ENCODE measurements around the gene MDK.

MDK gene

DNA sequence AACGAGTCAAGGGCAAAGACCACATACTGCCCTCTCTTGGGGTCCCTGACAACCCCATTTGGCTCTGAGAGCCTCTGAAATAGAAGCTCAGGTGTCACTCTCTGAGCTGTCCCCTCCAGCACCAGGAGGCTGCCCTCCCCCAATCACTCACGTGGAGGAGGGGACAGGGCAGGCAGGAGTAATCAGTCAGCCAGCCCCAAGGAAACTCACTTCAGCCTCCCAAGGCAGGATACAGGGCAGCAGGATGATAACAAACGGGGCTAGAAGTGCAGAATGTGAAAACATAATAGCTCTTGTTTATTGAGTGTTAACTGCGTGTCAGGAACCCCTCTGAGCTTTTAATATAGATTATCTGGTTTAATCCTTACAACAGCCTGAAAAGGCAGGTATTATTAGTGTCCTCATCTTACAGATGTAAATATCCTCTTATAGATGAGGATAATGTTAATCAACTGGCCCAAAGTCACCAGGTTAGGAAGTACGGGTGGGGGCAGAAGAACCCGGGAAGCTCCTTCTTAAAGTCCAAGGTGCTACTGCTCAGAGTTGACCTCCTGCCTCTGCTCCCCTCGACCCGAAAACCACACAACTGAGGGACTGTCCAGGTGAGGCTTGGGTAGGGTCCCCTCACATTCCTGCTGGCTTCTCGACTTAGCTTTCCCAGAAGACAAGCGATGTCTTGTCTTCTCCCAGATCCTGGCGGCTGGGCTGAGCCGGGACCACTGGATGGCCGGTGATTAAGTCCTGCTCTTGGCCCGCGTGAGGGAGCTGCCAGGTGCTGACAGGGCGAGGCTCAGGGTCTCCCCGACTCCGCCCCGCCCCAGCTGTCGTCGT, 7.4 kb downstream of the MDK start:
- TF ChIP-seq FOXP2 (optimal IDR thresholded peaks at IDR 0.05; ENCODE audit: borderline replicate concordance, extremely low read depth, extremely low read length, insufficient read depth) (no peak), TAF1 (IDR thresholded peaks at IDR 0.05; ENCODE audit: borderline replicate concordance, insufficient read depth, low read length) (no peak)
- TF ChIP-seq, protein P1, sequence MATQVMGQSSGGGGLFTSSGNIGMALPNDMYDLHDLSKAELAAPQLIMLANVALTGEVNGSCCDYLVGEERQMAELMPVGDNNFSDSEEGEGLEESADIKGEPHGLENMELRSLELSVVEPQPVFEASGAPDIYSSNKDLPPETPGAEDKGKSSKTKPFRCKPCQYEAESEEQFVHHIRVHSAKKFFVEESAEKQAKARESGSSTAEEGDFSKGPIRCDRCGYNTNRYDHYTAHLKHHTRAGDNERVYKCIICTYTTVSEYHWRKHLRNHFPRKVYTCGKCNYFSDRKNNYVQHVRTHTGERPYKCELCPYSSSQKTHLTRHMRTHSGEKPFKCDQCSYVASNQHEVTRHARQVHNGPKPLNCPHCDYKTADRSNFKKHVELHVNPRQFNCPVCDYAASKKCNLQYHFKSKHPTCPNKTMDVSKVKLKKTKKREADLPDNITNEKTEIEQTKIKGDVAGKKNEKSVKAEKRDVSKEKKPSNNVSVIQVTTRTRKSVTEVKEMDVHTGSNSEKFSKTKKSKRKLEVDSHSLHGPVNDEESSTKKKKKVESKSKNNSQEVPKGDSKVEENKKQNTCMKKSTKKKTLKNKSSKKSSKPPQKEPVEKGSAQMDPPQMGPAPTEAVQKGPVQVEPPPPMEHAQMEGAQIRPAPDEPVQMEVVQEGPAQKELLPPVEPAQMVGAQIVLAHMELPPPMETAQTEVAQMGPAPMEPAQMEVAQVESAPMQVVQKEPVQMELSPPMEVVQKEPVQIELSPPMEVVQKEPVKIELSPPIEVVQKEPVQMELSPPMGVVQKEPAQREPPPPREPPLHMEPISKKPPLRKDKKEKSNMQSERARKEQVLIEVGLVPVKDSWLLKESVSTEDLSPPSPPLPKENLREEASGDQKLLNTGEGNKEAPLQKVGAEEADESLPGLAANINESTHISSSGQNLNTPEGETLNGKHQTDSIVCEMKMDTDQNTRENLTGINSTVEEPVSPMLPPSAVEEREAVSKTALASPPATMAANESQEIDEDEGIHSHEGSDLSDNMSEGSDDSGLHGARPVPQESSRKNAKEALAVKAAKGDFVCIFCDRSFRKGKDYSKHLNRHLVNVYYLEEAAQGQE (IDR thresholded peaks at IDR 0.05; ENCODE audit: insufficient read depth in 1 of 2, low read depth in 2 of 2, low read length in 2 of 2) = peak; percentile 40 to 77; a peak in 2 of 4 replicates

DNA sequence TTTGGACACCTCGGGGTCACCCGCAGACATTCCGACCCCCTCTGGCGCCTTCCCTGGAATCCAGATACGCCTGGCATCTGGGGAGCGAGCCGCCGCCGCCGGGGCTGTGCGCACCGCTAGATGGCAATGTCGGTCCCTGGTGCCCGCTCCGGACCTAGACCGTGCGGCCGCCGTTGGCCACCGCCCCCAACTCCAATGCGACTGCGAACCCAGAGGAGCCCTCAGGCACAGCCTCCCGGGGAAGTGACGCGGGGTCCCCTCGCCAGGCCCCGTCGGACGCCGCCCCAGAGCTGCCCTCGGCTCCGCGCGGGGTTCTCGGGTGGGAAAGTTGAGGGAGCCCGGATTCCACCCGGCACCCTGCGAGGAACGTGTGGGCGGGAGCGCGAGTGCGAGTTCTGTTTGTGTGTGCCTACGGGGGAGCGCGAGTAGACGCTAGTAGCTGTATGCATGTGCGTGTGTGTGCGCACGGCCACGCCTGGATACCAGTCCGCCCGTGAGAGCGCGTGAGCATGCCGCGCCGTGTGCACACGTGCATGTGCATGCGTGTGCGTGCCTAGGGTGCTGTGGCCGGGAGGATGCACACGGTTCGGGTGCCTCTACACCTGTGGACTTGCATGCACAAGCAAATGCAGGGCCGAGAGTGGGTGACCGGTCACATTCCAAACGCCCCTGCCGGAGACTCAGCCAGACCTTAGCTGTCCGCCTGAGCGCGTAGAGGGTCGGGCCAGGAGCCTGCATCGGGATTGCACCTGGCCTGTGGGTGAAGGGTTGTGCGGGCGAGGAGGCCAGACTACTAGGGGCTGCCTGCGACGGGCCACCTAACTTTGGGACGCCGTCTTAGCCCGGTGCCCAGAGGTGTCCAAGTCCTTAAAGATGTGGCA, 8.2 kb downstream of the MDK start:
- TF ChIP-seq SIN3A (IDR thresholded peaks at IDR 0.05; ENCODE audit: borderline replicate concordance, insufficient read depth, low read length) (0 out of 2 replicates have a peak, but pooled peaks have one; percentile 50), FOXP2 (optimal IDR thresholded peaks at IDR 0.05; ENCODE audit: borderline replicate concordance, extremely low read depth, extremely low read length, insufficient read depth) (no peak), POLR2AphosphoS5 (IDR thresholded peaks at IDR 0.05; ENCODE audit: low read depth, low read length) (no peak)
- TF ChIP-seq, protein P1 (IDR thresholded peaks at IDR 0.05; ENCODE audit: insufficient read depth in 1 of 2, low read depth in 2 of 2, low read length in 2 of 2) = peak; percentile 41 to 58; a peak in 2 of 4 replicates

DNA sequence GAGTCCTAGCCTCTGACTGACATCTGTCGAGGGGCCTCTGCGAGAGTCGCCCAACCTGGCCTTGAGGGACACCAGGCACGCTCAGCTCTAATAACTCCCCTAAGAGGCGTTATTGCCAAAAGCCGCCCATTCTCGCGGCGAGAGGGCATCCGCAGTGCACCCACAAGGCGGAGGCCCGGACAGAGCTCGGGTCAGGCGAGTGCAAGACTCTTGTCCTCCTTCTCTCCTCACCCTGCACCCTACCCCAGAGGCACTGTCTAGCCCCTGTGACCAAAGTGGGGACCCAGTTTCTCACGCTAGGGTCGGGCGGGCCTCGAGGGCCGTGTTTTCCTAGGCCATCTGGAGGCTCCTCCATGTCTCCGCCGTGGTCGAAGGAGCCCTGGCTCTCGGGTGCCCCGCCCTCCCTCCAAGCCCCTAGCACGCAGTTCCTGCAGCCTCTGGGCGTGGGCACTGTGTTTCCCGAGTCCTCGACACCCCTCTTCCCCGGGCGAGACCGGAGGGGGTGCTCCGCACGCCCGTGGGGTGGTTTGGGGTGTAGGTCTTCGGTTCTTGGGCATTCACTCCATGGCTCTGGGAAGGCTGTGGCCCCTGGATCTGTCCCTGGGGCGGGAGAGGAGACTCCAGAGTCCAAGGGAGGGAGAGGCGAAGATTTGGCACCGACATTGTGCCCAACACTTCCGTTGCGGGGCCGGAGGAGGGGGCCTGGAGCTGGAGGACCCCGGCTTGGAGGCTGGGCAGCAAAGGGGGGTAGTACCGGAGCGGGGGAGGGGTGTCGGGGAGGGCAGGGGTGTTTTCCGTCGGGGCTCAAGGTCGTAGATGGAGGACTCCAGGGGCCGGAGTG, 9.1 kb downstream of the MDK start:
- TF ChIP-seq TAF1 (IDR thresholded peaks at IDR 0.05; ENCODE audit: borderline replicate concordance, insufficient read depth, low read length) (no peak), FOXP2 (optimal IDR thresholded peaks at IDR 0.05; ENCODE audit: borderline replicate concordance, extremely low read depth, extremely low read length, insufficient read depth) (no peak), SIN3A (IDR thresholded peaks at IDR 0.05; ENCODE audit: borderline replicate concordance, insufficient read depth, low read length) (no peak), POLR2AphosphoS5 (IDR thresholded peaks at IDR 0.05; ENCODE audit: low read depth, low read length) (no peak)
- TF ChIP-seq, protein P1 (IDR thresholded peaks at IDR 0.05; ENCODE audit: insufficient read depth in 1 of 2, low read depth in 2 of 2, low read length in 2 of 2) = no peak

DNA sequence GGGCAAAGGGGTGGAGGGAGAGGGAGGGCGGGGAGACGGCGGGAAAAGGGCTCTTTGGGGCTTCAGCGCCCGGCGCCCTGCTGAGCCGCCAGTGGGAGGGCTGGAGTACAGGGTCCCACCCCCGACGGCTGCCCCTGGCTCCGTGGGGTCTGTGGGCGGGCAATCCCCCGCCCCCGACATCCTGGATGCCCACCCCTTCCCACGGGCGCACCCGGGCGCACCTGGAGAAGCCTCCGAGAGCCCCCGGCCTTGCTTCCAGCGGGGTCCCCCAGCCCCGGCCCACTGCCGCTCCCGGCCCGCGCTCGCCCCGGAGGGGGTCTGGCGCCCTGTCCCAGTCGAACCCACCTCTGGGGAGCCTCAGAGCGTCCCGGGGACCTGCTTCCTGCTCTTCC, 9.7 kb downstream of the MDK start:
- TF ChIP-seq FOXP2 (optimal IDR thresholded peaks at IDR 0.05; ENCODE audit: borderline replicate concordance, extremely low read depth, extremely low read length, insufficient read depth) (no peak), SIN3A (IDR thresholded peaks at IDR 0.05; ENCODE audit: borderline replicate concordance, insufficient read depth, low read length) (no peak), POLR2AphosphoS5 (IDR thresholded peaks at IDR 0.05; ENCODE audit: low read depth, low read length) (no peak), TAF1 (IDR thresholded peaks at IDR 0.05; ENCODE audit: borderline replicate concordance, insufficient read depth, low read length) (no peak)
- TF ChIP-seq, protein P1 (IDR thresholded peaks at IDR 0.05; ENCODE audit: insufficient read depth in 1 of 2, low read depth in 2 of 2, low read length in 2 of 2) = no peak

Data from PFSK-1 (cell line).